HG03520 (cell line): Measurements from ENCODE around the gene NGFR.

Experiments used
- ATAC-seq: cut with Tn5 transposase; IDR thresholded peaks from one replicate; pipeline ENCODE4 v1.9.1; 2021; ENCODE audit warnings: mild to moderate bottlenecking, moderate library complexity; ENCODE audit not compliant: unreplicated experiment

The NGFR gene

DNA sequence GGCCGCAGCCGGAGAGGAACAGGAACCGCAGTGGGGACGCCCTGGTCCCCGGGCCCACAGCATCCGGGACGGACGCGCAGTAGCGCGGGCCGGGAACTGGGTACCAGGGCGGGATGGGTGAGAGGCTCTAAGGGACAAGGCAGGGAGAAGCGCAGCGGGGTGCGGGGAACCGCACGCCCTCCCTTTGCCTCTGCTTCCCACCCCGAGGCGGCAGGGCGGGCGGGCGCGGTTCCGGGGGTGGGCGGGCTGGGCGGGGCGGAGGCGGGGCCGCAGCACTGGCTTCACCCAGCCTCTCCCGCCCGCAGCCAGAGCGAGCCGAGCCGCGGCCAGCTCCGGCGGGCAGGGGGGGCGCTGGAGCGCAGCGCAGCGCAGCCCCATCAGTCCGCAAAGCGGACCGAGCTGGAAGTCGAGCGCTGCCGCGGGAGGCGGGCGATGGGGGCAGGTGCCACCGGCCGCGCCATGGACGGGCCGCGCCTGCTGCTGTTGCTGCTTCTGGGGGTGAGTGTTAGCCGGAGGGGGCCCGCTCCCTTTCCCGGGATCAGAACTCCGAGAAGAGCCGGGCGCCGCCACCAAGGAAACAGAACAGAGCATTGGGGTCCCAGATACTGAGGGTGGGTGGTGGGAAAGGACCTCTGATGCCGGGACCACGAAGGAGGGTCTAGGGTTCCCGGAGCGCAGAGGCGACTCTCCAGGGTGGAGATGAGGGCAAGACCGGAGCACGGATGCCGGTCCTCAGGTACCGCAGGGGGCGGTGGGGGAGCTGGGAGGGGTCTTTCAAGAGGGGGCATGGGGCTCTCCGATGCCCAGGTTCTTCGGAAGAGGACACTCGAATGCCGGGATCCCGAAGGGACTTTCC is at the start of gene NGFR:
NGFR (plus strand) TSS at position 308 of the 856 bp plus-strand sequence; CDS start at position 433, 125 bp downstream.
- no peak for ATAC-seq

GRCh38 chr17:49445591-49445990 is 49.5 kb upstream of the NGFR start:
- ATAC-seq, result no peak

- ATAC-seq, result no peak
Measured at GRCh38 chr17:49447628-49448302, 47.3 kb upstream of the NGFR start.

DNA sequence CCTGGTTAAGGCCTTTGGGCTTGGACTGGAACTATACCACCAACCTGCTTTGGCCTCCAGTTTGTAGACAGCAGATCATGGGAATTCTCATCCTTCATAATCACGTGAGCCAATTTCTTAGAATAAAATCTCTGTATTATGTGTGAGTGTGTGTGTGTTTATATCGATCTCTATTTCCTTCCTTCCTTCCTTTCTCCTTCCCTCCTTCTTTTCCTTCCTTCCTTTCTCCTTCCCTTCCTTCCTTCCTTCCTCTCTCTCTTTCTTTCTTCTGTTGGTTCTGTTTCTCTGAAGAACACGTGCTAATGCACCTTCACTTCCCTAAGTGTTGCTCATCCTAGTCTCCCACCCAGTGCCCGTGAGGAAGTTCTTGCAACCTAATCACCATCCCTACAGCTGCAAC is 44.9 kb upstream of the NGFR start:
- ATAC-seq, result no peak

DNA sequence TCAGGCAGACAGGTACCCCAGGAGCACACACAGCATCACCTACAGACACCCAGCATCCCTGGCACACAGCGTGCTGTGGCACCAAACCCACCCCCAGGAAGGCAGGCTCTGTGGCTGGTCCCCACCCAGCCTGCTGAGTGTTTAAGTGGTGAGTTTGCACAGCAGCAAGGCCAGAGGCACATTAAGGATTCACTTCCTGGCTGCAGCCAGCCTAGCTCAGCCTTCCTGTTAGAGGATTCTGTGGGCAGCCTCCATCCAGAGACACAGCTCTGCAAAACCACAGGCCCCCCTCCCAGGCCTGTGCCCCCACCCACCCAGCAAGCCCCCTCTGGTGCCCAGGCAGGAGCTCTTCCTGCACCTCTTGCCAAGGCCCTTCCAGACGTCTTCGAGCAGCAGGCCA is 44.4 kb upstream of the NGFR start:
- ATAC-seq, result no peak

DNA sequence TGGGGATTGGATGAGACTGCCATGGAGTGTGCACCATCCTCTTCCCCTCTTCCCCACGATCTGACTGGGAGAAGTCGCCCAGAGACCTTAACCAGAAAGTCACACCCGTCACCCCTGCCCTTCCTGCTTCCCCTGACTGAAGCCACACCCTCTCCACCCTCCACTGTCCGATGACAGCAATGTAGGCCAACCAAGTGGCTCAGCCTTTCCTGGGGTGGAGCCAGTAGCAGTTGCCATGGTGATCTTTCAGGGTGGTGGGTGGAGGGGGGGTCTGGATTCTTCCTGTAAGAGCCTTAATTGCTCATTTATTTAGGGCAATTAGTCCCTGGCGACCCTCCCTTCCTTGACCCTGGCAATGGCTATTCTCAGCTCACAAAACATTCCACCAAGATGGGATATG is 42.9 kb upstream of the NGFR start:
- no peak for ATAC-seq

- ATAC-seq, result no peak
Measured at GRCh38 chr17:49452661-49453060, 42.4 kb upstream of the NGFR start.

DNA sequence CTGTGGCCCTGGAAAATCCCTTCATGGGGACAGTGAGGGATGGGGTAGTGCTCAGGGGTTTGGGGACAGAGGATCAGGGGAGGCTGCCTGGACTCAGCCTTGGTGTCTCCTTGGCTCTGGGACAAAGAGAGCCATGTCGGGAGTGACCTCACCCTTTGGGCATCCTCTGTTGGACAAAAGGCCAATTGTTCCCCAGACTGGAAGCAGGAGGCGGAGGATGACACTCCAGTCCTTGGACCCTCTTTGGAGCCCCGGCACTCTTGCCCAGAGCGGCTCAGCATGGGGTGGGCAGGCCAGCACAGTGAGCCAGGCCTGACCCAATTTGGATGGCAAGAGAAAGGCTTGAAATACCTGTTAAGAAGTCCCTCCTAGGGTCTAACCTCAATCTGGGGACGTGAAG is 41.0 kb upstream of the NGFR start:
- no peak for ATAC-seq

GRCh38 chr17:49455272-49455861 is 39.7 kb upstream of the NGFR start:
- ATAC-seq, result no peak

DNA sequence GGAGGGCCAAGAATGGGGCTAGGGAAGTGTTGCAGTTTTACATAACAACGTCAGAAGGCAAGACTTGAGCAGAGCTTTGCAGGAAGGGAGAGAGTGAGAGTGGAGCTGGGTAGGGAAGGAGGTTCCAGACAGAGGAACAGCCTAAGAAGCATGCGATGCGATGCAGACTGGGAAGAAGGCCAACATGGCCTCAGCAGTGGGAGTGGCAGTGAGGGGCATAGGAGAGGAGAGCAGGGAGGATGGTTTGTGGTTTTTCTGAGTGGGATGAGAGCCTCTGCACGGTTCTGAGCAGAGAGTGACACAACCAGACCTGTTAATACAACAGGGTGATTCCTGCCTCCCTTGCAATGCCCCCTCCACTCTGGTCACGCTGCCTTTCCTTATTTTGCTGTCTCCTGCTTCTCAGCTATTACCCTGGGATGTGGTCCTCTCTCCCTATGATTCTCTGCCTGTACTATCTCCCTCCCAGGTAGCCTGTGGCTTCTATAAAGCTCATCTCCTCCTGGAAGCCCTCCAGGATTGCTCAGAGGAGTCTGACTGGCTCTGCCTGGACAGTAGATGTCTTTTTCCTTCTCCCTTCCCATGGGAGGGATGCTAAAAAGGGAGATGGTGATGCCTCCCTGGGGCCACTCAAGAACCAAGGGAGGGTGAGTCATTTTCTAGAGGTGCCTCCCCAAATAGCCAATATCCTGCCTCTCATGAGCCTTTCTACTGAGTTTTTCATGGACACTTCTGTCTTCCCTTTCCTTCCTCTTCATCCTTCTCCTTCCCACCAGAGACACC is 38.7 kb upstream of the NGFR start:
- ATAC-seq, result no peak

DNA sequence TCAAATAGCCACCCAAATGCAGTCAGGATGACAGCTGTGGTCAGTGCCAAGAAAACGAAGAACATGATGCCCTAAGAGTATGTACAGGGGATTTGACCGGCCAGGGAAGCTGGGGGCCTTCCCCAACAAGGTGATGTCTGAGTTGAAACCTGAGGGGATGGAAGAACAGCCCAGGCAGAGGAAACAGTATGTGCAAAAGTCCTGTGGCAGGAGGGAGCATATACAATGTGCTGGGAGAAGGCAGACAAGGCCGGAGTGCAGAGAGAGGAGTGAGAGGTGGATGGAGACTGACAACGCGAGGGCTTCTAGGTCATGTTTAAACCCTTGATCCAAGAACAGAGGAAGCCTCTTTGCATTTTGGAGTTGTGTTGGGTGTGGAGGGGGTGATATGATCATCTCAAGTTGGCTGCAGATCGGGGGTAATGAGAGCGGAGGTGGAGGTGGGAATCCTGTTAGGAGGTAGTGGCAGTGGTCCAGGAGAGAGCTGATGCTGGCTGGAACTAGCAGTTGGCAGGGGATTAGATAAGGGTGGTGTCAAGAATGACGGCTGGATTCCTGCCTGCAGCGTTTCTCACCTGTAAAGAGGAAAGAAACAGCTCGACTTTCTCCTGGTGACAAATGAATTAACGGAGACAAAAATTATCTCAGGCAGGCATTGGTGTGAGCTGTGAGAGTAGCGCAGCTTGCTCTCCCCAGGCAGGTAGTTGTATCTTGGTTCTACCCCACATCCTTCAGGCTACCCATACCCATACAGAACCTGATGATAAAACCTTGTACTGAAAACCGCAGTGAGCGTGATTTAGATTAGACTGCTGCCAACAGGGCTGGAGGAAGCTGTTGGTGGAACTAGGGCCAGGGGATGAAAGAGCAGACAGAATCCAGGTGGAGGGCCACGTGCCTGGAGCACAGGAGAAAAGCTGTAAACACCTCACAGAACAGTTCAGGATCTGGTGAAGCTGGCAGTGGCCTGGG is 37.2 kb upstream of the NGFR start:
- no peak for ATAC-seq

DNA sequence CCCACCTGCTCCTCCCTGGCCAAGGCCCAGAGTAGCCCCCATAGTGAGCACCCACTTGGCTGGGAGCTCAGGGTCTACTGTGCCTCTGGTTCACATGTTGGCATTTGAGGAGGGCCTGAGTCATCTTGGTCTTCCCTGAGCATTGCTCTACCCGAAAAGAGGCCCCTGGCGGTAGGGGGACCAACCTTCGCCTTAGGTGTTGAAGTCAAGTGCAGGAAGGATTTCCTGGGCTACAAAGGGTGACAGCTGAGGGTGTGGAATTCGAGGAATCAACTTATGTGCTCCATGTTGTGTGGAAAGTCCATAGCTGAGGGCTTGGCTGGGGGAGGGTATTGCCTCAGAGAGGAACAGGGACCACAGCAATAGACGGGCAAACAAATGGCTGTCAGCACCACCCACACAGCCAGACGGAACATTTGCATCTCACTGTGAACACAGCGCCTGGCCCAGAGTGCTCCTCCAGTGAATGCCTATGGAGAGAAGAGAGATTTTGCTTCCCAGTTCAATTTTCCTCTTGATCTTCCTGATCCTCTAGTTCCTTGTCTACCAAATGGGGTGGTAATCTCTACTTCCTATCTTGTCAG is 35.6 kb upstream of the NGFR start:
- ATAC-seq, result no peak

- ATAC-seq, result no peak
Measured at GRCh38 chr17:49460401-49460800, 34.7 kb upstream of the NGFR start.

GRCh38 chr17:49461580-49461979 is 33.5 kb upstream of the NGFR start:
- ATAC-seq, result no peak

- no peak for ATAC-seq
Measured at GRCh38 chr17:49464049-49464448, 31.0 kb upstream of the NGFR start.

DNA sequence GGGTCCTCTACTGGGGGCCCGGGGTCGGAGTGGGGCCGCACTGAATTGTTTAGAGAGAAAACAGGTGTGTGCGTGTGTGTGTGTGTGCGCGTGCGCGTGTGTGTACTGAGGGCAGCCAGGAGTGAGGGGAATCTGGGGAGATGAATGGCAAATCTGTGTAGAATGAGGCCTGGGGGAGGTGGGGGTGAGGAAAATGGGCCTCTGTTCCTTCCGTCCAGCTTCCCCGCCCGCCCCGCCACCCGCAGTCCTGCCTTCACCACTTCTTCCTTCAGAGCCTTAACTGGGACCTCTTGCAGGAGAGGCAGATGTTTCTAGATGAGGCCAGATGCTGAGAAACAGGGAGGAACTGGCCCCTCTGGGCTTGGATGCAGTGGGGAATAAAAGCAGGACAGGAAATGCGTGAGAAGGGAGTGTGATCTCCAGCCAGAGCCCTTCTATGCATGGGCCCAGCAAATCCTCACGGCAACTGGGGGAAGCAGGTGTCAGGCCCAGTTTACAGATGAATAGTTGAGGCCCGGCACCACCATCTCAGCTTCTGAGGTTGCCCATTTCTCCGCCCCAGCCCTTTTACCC is 29.7 kb upstream of the NGFR start:
- no peak for ATAC-seq

- ATAC-seq, result no peak
Measured at GRCh38 chr17:49466436-49466835, 28.7 kb upstream of the NGFR start.

DNA sequence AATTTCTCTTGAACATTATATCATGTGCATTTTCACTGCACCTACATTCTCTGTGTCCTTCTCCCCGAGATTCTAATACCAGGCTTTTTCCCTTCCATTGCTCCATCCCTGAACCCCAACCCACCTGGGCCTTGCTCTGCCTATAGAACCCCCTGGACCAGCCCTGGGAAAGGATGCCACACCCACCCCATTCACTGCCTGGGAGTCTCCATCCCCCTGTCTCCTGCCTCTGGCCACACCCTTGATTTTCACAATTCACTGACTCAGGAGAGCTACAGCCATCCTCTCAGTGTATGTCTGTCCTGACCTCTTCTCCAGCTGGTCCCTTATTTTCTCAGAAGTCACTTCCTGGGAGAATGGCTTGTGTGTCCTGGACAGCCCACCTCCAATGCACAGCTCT is 27.9 kb upstream of the NGFR start:
- ATAC-seq, result no peak

DNA sequence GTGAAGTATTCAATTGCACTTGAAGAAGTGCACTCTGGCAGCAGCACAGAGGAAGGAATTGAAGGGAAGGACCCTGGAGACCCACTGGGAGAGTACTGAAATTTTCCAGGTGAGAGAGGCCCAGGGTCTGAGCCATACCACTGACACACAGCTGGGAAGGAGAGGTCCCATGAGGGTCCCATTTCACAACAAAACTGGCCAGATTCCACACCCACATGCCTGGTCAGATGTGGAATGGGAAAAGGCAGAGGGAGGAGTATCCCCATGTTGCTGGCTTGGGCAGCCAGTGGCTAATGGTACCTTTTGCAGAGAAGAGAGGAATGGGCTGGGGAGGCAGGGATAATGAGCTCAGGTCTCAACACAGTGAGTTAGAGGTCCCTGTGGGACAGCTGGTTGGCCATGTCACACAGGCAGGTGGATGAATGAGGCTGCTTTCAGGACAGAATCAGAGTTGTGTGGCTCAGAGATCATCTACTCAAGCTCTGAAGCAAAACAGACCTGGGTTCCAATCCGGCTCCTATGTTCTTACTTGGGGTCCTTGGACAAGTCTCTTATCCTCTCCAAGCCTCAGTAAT is 26.2 kb upstream of the NGFR start:
- no peak for ATAC-seq
